ENCODE results near the gene ANKS3.

The ANKS3 gene

DNA sequence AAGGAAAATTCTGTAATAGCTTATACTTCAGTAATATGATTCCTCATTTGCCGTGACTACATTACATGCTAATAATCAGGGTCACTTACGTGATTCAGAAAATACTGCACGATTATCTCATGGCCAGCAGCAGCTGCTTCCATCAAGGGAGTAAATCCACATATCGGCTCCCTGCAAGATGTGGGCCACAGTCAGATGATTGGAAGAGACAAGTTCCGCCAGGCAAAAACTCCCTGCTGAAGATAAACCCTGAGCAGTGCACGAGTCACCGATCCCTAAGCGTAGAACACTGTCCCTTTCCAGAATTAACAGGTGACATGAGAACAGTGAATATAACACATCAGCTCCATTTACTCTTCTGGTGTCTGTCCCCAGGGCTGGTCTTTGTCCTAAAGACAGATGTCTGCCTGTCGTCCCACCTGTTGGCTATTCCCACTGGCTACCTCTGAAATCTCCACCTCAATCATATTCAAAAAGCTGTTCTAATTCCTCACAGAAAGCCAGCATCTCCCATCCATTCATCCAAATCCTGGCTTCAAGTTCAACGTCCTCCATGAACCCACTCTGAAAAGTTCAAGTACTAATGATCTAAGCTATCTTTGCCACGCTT is 9.3 kb downstream of the ANKS3 start:
- DNase-seq (ENCODE audit: low read depth in 2 of 2) = no peak

DNA sequence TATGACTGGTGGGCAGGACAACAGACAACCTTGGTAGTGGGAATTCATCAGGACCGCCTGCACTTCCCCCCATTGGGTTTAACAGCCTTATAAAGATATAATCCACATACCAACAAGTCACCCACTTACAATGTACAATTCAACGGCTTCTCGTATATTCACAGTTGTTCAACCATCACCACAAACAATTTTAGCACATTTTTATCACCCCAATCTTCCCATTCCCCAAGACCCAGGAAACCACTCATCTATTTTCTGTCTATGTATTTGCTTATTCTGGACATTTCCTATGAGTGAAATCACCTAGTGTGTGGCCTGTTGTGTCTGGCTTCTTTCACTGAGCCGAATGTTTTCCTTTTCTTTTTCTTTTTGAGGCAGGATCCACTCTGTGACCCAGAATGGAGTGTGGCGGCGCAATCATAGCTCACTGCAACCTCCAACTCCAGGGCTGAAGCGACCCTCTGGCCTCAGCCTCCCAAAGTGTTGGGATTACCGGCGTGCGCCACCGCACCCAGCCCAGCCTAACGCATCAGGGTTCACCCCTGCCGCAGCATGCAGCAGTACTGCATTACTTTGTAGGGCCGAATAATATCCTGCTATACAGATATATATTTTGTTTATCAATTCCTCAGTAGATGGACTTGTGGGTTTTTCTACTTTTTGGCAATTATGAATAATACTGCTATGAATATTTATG is 10.9 kb downstream of the ANKS3 start:
- no peak for DNase-seq (ENCODE audit: low read depth in 2 of 2)

GRCh38 chr16:4718466-4718865 is 15.6 kb downstream of the ANKS3 start:
- no peak for DNase-seq (ENCODE audit: low read depth in 2 of 2)

DNA sequence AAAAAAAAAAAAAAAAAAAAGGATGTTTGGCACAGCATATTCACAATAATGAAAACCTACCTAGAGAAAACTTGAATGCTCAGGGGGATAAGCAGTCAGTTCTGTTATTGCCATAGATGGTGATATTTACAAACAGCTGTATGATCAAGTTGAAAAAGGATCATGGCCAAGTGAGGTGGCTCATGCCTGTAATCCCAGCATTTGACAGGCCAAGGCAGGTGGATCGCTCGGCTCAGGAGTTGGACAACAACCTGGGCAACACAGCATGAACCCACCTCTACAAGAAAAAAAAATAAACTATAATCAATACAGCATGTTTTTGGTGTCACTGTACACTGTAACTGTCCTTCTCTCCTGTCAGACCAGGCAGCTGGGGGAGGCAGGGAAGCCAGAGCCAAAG is 19.1 kb downstream of the ANKS3 start:
- no peak for DNase-seq (ENCODE audit: low read depth in 2 of 2)

DNA sequence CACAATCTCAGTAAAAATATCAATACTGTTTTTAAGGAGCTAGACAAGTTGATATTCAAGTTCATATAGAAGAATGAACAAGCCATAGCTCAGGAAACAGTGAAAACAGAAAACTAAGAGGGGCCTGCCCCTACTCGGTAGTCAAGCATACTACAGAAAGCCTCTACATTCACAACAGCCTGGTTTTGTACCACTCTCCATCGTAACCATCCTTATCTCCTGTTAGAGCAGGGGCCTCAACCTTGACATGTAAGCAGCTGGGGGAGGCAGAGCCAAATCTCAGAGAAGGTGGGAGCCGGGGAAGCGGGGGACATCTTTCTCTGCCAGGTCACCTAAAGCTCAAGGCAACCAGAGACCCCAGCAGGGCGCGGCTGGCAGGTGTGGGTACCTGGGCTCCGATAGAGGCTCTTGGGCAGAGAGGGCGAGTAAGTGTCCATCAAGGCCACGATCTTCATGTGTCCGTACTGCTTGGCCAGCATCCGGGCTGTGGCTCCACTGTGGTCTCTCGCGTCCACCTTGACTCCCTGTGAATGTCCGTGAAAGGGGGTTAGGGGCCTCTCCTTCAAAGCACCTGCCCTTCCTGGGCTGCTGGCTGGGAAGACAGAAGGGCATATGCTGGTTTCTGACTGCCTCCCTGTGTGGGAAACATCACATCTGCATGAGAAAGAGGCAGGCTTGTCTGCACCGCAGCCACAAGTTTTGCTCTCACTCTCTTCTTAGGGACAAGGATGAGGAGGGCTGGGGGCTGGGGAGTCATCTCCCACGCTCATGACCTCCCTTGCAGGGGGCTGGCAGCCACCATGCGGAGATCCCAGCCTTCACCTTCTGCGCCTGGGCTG is 20.2 kb downstream of the ANKS3 start:
- DNase-seq (ENCODE audit: low read depth in 2 of 2) = no peak

- no peak for DNase-seq (ENCODE audit: low read depth in 2 of 2)
These were observed 24.6 kb downstream of the ANKS3 start for GRCh38 chr16:4709481-4709880.

DNA sequence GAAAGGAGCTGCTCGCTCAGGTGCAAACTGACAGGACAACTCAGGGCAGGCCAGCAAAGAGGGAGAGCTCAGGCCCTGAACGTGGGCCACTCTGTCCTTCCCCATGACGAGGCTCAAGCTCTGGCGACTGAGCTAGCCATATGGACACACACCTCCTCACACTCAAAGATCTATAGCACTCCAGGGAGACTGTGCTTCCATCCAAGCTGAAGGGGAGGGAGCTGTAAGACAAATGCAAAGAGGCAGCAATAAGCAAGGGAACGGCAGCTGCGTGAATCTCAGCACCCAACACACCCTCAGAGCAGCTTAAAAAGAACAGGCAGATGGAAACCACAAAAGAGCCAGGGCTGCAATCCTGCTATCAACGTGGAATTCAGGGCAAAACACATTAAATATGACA is 27.2 kb downstream of the ANKS3 start:
- DNase-seq (ENCODE audit: low read depth in 2 of 2) = no peak

DNA sequence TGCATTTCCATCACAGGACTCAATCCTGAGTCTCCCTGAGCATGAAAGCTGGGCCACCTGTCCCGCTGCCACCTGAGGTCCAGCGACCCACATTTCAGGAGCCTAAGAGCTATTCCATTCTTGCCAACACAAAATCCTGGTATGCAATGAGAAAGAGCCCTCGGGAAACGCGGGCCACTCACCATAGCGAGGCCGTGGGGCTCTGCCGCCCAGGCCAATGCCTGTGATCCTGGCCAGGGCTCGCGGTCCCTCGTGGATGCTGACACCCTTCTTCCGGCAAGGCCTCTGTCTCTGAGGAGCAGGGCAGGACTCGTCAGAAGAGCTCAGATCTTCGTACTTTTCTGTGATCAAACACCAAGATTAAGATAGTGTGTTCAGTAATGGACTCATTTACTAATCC is 29.2 kb downstream of the ANKS3 start:
- DNase-seq (ENCODE audit: low read depth in 2 of 2) = no peak

GRCh38 chr16:4704491-4704890 is 29.6 kb downstream of the ANKS3 start:
- no peak for DNase-seq (ENCODE audit: low read depth in 2 of 2)

GRCh38 chr16:4703906-4704305 is 30.2 kb downstream of the ANKS3 start:
- DNase-seq (ENCODE audit: low read depth in 2 of 2) = no peak

GRCh38 chr16:4702466-4702808 is 31.6 kb downstream of the ANKS3 start:
- no peak for DNase-seq (ENCODE audit: low read depth in 2 of 2)

GRCh38 chr16:4701791-4702465 is 32.1 kb downstream of the ANKS3 start:
- no peak for DNase-seq (ENCODE audit: low read depth in 2 of 2)

DNA sequence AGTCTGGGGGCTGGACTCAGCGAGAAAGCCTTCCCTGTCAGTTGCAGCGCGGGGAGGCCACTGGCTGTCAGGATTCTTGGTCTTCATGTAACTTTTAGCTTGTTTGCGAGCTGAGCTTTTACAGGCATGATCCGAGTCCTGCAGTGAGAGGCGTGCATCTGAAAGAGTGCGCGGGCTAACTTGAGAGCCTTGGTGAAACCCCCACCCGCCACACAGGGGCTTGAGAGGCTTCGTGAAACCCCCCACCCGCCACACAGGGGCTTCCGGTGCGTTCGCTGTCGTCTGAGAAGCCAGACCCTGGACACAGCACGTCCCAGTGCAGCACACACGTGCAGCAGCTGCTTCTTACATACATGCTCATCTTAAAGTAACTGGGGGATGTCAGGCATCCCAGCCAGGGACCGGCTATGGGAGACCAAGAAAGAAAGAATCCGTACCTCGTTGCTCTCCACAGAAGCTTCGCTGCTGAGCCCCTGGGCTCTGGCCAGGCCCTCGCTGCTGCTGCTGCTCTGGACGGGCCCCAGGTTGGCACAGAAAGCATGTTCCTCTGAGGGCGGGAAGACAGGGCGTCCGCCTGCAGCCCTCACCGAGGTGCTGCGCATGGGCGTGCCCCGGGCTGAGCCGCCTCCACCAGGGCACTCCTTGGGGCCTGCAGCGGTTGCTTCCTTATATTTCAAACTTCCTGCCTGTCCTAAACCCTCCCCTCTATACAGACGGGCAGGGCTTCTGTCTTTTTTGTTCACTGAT is 32.9 kb downstream of the ANKS3 start:
- DNase-seq (ENCODE audit: low read depth in 2 of 2) = no peak

- DNase-seq (ENCODE audit: low read depth in 2 of 2) = no peak
These were observed 33.6 kb downstream of the ANKS3 start for GRCh38 chr16:4700380-4700996.

DNA sequence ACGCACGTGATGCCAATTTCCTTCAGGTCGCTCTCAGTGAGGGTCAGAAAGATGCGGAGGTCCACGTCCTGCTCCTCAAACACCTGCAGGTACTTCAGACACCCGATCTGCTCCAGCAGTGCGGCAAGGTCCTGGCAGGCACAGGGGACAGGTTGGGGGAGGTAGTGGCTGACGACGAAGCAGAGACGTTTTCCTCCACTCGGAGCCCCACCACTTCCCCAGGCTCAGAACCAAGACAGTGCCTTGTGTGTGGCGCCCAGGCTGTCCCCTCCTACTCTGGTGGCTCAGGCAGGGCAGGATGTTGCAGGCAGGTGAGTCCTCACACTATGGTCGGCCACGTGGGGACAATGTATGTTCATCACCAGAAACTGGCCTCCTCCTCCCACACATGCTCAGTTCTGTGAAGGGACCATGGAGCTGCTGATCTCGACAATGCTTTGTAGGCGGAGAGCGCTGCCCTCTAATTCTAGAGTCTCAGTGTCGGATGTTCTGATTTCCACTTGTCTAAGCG is 35.0 kb downstream of the ANKS3 start:
- DNase-seq (ENCODE audit: low read depth in 2 of 2) = no peak

DNA sequence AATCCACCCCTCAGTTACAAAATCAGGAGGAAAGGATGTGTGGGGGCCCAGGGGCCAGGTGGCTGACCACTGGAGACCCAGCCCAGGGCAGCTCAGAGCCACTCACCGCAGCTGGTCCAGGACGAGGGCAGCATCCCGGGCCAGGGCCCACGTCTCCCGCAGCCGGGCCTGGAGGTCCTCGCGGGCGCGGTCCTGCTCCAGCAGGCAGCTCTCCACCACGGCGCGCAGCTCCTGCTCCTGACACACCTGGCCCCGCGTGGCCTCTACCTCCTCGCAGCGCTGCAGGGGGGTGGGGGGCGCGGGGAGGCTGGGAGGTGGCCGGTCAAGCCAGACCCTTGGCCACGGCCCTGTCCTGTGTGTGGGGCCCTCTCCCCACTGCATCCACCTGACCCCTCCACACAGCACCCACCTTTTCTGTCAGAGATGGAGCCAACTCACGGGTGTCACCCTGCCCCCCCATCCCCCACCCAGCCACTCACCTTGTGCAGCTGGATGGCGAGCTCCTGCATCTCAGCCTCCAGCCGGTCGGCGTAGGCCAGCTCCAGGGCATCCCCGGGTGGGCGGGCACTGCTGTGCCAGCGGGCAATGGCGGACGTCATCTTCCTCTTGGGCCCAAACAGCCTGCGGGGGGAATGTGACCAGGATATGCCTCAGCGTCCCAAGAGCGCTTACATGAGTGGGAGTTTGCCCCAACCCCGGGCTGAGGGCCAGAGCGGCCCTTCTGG is 35.6 kb downstream of the ANKS3 start:
- DNase-seq (ENCODE audit: low read depth in 2 of 2) = no peak

- DNase-seq (ENCODE audit: low read depth in 2 of 2) = no peak
These were observed 36.2 kb downstream of the ANKS3 start for GRCh38 chr16:4697848-4698291.

- DNase-seq (ENCODE audit: low read depth in 2 of 2) = no peak
These were observed 36.9 kb downstream of the ANKS3 start for GRCh38 chr16:4696905-4697847.

Data from fibroblast of skin of left quadriceps (primary cell).